Ammon's horn (tissue), 1 donor: ENCODE measurements around the gene DUSP18.
"Not testable (repeated sequence)": the region's sequence is repeated elsewhere in the genome, so short reads cannot be mapped to it uniquely, and the experiment has no call there.

Experiments
- DNase-seq: peaks from one replicate; pipeline ENCODE4 v3.0.0-alpha.2; 2016; ENCODE audit warnings: low spot score

Gene DUSP18

GRCh38 chr22:30679895-30680690, 12.4 kb upstream of the DUSP18 start:
- DNase-seq = not testable (repeated sequence)

DNA sequence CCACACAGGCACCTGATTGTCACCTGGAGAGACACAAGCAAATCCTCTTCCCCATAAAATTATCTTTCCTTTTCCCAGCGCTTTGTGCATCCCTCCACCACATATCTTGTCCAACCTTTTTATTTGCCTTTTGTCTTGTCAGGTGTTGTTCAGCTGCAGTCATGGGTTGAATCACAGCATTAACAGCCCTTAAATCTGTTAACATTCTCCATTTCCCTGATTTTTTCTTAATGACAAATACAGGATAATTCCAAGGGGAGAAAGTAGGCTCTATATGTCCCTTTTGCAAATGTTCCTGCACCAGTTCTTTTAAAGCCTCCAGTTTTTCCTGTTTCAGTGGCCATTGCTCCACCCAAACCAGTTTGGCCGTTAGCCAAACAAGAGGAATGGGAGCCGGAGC, 8.9 kb upstream of the DUSP18 start:
- DNase-seq = not testable (repeated sequence)

DNA sequence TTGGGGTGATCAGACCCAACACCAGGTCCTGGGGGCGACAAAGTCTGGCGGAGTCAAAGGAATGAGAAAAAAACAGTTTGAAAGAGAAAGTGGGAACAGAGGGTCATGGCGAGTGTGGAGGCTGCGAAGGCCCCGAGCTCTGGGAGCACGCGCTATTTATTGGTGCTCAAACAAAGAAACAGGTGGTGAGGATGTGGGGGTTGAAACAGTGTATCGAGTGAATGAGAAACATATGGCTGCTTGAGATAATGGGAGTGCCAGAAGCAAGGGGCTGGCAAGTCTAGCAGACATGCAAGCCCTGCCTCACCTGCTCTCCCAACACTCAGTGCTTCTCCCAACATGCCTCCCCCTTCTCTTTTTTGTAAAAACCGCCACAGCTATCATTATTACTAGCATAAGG, 7.8 kb upstream of the DUSP18 start:
- no peak for DNase-seq

- DNase-seq = no peak
Observed at GRCh38 chr22:30674482-30674881, 6.8 kb upstream of the DUSP18 start.

DNA sequence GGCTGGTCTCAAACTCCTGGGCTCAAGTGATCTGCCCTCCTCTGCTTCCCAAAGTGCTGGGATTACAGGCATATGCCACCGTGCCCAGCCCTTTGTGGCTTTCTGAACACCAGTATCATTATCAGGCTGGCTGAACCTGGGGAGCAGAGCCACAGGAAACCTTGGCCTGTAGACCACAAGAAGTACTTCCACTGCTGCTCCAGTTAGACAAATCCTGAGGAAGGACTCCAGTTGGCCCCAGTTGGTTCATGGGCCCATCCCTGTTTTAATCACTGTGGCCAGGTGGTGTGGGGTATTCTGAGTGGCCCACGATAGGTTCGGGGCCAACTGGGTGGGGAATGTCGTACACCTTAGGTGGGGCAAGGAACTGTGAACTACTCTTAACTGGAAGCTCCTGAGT, 5.5 kb upstream of the DUSP18 start:
- no peak for DNase-seq

DNA sequence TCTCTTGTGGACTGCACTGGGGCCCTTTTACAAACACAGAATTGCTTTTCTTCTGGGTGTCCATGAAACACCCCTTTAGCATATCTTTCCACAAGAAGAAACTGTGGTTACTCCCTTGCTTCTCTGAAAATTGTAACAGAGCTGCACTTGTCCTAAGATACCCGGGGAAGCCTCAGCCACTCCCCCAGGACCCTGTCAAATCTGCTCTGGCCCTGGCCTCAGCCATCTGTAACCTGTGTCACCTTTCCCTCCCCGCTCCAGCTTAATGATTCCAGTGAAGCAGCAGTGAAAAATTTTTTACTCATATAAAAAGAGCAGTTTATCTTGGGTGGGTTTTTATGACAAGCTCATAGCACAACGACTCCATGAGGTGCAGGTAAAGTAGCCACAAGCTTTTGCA, 3.4 kb upstream of the DUSP18 start:
- no peak for DNase-seq

- no peak for DNase-seq
Observed at GRCh38 chr22:30668386-30668710, 673 bp upstream of the DUSP18 start.

DNA sequence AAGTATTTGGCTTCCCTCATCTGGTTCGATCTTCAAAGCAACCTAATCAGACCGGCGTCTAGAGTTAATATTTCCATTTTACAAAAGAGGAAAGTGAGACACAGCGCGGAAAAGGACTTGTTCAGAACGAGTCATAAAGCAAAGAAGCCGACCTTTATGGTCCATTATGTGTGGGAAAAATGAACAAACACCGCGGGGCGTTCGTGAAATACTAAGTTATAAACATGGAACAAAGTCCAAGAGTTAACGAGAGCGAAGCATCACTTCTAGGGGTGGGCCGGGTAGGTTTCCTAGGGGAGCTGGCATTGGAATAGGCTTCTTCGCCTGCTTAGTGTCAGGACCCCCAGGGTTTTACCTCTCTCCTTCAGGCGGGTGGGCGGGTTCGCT, 575 bp downstream of the DUSP18 start:
- no peak for DNase-seq

GRCh38 chr22:30665786-30666185, 1.9 kb downstream of the DUSP18 start:
- no peak for DNase-seq

GRCh38 chr22:30665266-30665665, 2.4 kb downstream of the DUSP18 start:
- no peak for DNase-seq

GRCh38 chr22:30664798-30665197, 2.9 kb downstream of the DUSP18 start:
- no peak for DNase-seq

GRCh38 chr22:30662040-30662439, 5.6 kb downstream of the DUSP18 start:
- no peak for DNase-seq

GRCh38 chr22:30655532-30655931, 12.1 kb downstream of the DUSP18 start:
- DNase-seq = no peak

- no peak for DNase-seq
Observed at GRCh38 chr22:30654361-30654760, 13.3 kb downstream of the DUSP18 start.

DNA sequence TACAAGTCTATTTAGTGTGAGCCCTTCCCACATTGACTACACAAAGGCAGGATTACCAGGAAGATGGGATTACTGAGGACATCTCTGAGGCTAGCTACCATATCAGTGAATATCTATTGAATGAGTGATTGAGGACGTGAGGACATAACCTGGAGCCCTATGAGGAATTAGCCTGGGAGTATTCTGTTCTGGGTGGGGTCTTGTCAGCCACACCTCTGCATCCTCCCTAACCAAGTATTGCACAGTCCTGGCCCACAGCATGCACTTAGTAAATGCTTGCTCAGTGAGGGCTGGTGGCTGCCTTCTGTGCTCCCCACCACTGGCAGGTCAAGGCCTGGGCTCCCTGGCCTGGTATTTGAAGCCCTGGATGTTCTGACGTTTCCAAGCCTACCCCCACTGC, 14.8 kb downstream of the DUSP18 start:
- DNase-seq = no peak

DNA sequence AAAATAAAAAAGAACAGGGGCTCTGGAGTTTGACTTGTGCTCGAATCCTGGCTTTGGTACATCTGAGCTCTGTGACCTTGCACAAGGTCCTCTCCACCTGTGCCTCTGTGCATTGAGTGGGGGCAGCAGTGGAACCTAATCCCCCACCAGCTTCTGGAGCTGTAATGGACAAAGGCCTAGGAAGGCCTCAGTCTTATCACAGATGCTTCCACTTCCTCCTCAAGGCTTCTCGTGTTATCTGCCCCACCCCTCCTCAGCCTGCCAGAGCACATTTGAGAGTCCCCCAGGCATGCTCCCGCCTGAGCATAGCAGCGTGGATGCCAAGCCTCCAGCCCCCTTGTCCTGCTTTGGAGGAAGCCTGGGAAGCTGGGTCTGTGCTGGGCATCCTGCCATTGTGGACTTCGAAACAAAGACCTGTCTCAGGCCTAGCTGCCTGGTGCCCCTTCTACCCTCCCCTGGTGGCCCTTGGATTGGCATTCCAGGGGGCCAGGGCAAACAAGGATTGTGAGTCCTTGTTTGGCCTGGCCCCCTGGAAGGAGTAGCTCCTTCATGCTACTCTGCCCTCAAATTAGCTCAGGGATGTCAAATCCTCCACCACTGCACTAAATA, 17.1 kb downstream of the DUSP18 start:
- peak; percentile 87 for DNase-seq

GRCh38 chr22:30649430-30650007, 18.2 kb downstream of the DUSP18 start:
- DNase-seq = no peak

DNA sequence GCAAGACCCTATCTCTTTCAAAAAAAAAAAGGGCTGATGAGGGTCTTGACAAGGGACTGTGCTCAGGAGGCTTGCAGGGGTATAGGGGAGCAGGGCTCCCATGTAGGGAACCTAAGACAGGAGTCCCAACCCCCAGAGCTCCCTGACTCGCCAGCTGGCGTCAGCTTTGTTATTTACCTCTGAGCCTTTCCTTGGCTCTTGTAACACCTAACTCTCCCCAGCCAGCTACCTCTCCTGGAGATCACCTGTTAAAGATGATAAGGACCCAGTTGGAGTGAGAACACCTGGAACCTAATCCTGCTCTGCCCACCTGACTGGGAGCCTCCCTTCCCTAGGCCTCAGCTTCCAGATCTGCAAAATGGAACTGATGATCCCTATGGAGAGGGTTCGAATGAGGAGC, 18.9 kb downstream of the DUSP18 start:
- no peak for DNase-seq

DNA sequence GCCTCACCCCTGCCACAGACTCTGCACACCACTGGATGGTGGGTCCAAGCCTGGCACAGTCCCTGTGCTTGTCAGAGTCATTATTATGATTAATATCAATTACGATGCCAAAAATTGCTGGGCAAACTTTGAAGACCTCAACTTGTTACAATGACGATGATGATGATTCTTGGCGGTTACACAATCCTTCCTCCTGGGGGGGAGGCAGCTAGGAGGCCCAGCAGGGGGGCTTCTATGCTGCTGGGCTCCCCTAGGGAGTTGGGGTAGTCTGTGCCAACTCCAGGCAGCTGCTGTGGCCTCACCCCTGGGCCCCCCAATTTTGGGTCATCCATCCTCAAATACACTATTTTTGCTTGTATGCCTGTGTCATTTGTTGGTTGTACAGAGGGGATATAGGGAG, 20.1 kb downstream of the DUSP18 start:
- DNase-seq = no peak

GRCh38 chr22:30646518-30647160, 21.0 kb downstream of the DUSP18 start:
- no peak for DNase-seq

DNA sequence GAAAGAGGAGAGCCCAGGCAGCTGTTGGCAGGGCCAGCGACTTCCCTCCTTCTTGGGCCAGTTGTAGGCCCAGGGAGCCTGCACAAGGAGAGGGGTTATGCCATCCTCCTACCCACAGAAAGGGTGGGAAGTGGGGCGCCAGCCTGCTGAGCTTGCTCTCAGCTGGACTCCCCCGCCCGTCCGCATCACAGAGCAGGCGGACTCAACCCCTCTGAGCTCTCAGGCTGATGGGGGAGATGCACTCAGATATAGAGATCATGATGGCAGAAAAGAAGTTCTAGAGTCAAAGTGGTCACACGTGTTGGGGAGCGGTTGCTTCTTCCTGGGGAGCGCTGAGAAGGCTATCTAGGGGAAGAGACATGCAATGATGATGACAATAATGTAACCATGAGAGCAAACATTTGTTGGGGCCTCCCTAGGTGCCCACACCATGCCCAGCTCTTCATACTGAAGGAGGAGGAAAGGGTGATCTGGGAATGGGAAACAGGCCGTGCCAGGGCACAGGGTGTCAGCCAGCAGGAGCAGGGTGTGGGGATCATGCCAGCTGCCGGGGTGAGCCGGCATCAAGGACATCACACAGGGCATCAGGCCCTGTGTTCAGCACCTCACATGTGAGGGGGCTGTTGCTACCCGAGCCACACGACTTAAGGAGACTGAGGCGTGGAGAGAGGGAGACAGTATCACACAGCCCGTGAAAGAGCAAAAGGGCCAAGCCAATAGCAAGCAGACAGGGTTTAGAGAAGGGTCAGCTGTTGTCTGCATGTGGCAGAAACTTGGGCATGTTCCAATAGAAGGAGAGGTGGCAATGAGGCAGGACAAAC, 24.4 kb downstream of the DUSP18 start:
- peak; percentile 32 for DNase-seq

- no peak for DNase-seq
Observed at GRCh38 chr22:30640839-30641430, 26.7 kb downstream of the DUSP18 start.
